Testis (tissue), 2 donors: ENCODE data around the gene LRFN2.

ENCODE experiments used
- CTCF ChIP-seq, 3 experiments: fragments of 450-650 bp in 2 of 3; fragments of 200-600 bp in 1 of 3; sonication (generic) in 1 of 3; IDR thresholded peaks; one replicate each; pipeline ENCODE4 v1.5.1; 2016 to 2019; ENCODE audit warnings: antibody characterized with exemption in 3 of 3, mild to moderate bottlenecking in 2 of 3, moderate library complexity in 1 of 3
- POLR2A ChIP-seq: fragments of 450-650 bp; IDR thresholded peaks from one replicate; pipeline ENCODE4 v1.6.1; 2017; ENCODE audit warnings: antibody characterized with exemption, mild to moderate bottlenecking, moderate library complexity

- TF ChIP-seq CTCF (IDR thresholded peaks at IDR 0.05) (no peak), POLR2A (no peak)
Observed at GRCh38 chr6:40585223-40585622, 1.9 kb downstream of the LRFN2 start.
